ENCODE measurements around the gene EIF5A. TPM values are rescaled to one million over a fixed set of nuclear protein-coding genes. Genes with fewer than 3 reads are reported as not detected.

EIF5A gene
- total and polyA plus RNA-seq, 9 of the 15 experiments (the other 6 are each of a cell fraction or from before 2014, with no cell fraction given), result 22.9 to 1,163 (median 772) TPM

- TF ChIP-seq REST (IDR thresholded peaks at IDR 0.05; ENCODE audit: borderline replicate concordance) (no peak), REST (CRISPR knock-in tag; IDR thresholded peaks at IDR 0.05; ENCODE audit: low read depth) (no peak), NCOA6 (IDR thresholded peaks at IDR 0.05) (no peak), CSDE1 (IDR thresholded peaks at IDR 0.05) (no peak), CTBP1 (IDR thresholded peaks at IDR 0.05; ENCODE audit: borderline replicate concordance) (0 out of 2 replicates have a peak, but pooled peaks have one; percentile 16), MLLT1 (IDR thresholded peaks at IDR 0.05) (0 out of 4 replicates have a peak, but pooled peaks of 1 of the 2 experiments have one; percentile 15), ELK3 (CRISPR knock-in tag; IDR thresholded peaks at IDR 0.05) (no peak), NFIC (IDR thresholded peaks at IDR 0.05) (peak; percentile 85), EGR1 (conservative IDR thresholded peaks at IDR 0.05) (0 out of 2 replicates have a peak, but pooled peaks have one; percentile 26), ZNF695 (CRISPR knock-in tag; IDR thresholded peaks at IDR 0.05) (no peak), CBFA2T3 (IDR thresholded peaks at IDR 0.05) (peak; percentile 68), ZNF699 (CRISPR knock-in tag; IDR thresholded peaks at IDR 0.05; ENCODE audit: insufficient replicate concordance) (no peak), MCM5 (IDR thresholded peaks at IDR 0.05; ENCODE audit: low read depth) (no peak), TAL1 (IDR thresholded peaks at IDR 0.05) (peak; percentile 5; the same call in 1 of the 2 replicates), ZNF507 (tag; conservative IDR thresholded peaks at IDR 0.05) (no peak), STAT5B (CRISPR knock-in tag; IDR thresholded peaks at IDR 0.05) (no peak), NUFIP1 (IDR thresholded peaks at IDR 0.05; ENCODE audit: partially characterized antibody) (no peak), ZC3H4 (CRISPR knock-in tag; IDR thresholded peaks at IDR 0.05; ENCODE audit: borderline replicate concordance) (no peak), BCL6 (CRISPR knock-in tag; IDR thresholded peaks at IDR 0.05) (no peak), ZNF766 (CRISPR knock-in tag; conservative IDR thresholded peaks at IDR 0.05) (0 out of 2 replicates have a peak, but pooled peaks have one; percentile 46), HSF4 (CRISPR knock-in tag; IDR thresholded peaks at IDR 0.05; ENCODE audit: borderline replicate concordance) (no peak), TCFL5 (CRISPR knock-in tag; conservative IDR thresholded peaks at IDR 0.05) (no peak)
These were observed 14.3 kb upstream of the EIF5A start (continued) for GRCh38 chr17:7293159-7293558.
